ENCODE results near the gene PACRG.

The PACRG gene

DNA sequence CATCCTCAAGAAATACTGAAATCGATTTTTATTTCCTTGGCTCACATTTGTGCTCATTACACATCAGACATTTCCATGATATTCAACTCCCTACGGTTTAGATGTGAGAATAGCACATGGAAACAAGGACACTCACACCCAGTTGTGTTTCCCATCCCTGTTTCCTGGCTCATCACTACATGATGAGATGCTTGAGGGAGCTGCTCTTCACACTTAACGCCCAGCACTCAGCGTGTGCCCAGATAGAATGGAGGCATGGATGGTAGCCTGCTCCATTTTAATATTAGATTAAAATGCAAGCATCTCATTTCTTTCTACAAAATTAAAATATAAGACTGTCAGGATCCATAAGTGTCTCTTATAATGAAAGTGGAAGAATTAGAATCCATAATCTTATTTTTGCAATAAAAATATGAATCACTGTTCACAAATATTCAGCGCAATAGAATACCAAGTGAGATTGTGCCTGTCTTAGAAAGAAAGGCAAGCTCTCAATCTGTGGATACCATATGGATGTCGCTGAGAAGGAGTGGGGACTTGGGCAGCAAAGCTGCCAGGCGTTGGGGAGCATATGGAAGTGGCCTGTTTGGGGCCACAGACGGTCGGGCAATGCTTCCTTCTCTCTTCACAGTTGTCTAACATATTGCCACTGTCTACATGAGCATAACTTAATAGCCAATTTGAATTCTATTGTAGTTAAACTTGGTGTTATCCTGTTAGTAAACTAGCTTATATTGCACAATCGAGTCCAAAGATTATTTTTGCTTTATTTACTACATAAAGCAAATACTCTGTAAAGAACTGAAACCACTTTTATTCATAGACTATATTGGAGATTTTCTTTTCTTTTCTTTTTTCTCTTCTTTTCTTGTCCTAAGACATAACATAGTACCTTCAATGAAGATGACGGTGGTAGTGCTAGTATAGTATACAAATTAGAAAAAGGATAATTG lies 479.9 kb downstream of the PACRG start:
- DNase-seq (ENCODE audit: low read depth, low spot score) = no peak
- POLR2A ChIA-PET = no interaction called here
- CTCF ChIA-PET = no interaction called here
- TF ChIP-seq, protein P1, sequence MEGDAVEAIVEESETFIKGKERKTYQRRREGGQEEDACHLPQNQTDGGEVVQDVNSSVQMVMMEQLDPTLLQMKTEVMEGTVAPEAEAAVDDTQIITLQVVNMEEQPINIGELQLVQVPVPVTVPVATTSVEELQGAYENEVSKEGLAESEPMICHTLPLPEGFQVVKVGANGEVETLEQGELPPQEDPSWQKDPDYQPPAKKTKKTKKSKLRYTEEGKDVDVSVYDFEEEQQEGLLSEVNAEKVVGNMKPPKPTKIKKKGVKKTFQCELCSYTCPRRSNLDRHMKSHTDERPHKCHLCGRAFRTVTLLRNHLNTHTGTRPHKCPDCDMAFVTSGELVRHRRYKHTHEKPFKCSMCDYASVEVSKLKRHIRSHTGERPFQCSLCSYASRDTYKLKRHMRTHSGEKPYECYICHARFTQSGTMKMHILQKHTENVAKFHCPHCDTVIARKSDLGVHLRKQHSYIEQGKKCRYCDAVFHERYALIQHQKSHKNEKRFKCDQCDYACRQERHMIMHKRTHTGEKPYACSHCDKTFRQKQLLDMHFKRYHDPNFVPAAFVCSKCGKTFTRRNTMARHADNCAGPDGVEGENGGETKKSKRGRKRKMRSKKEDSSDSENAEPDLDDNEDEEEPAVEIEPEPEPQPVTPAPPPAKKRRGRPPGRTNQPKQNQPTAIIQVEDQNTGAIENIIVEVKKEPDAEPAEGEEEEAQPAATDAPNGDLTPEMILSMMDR (IDR thresholded peaks at IDR 0.05; ENCODE audit: insufficient read depth, low read length, missing control alignments) = no peak
- no peak overlapping the region for H3K4me3 ChIP-seq (ENCODE audit: low read depth, low read length)

DNA sequence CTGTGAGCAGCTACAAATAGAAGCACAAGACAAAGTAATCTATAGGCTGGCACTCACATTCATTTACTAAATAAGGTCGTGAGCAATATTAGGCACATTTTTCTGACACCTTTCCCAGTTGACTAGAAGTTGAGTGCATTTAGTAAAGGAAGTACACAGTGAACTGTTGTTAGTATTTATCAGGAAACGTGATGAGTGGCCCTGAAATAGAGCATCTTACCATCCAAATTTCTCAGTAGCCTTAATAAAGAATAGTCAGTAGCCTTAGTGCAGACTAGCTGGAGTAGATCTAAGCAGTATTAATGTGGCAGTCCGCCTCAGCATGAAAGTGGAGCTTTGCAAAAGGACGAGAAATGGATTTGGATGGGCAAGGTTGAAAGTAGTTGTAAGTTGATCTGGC lies 481.2 kb downstream of the PACRG start:
- ChIA-PET CTCF (no interaction called here), POLR2A (no interaction called here)
- TF ChIP-seq, protein P1 (IDR thresholded peaks at IDR 0.05; ENCODE audit: insufficient read depth, low read length, missing control alignments) = no peak
- no peak for DNase-seq (ENCODE audit: low read depth, low spot score)
- no peak overlapping the region for H3K4me3 ChIP-seq (ENCODE audit: low read depth, low read length)

- H3K4me3 ChIP-seq (ENCODE audit: low read depth, low read length) = no peak overlapping the region
- DNase-seq (ENCODE audit: low read depth, low spot score) = no peak
- POLR2A ChIA-PET = no interaction called here
- CTCF ChIA-PET = no interaction called here
- TF ChIP-seq, protein P1 (IDR thresholded peaks at IDR 0.05; ENCODE audit: insufficient read depth, low read length, missing control alignments) = no peak
Observed at GRCh38 chr6:163212123-163212522, 484.3 kb downstream of the PACRG start.

DNA sequence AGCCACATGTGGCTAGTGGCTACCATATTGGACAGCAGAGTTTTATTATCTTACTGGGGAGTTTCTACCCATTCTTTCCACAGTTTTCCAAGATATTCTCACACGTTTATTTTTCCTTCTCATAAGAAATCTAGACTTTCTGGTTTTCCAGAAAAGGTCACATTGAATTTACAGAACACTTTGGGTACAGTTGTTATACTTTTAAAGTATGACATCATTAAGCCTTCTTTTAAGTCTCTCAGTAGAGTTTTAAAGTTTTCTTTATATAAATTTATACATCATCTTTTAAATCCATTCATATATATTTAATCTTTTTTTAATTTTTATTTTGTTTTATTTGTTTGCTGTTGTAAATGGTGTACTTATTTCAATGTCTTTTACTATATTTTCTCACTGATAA lies 486.5 kb downstream of the PACRG start:
- TF ChIP-seq, protein P1 (IDR thresholded peaks at IDR 0.05; ENCODE audit: insufficient read depth, low read length, missing control alignments) = no peak
- DNase-seq (ENCODE audit: low read depth, low spot score) = no peak
- ChIA-PET POLR2A (no interaction called here), CTCF (no interaction called here)
- no peak overlapping the region for H3K4me3 ChIP-seq (ENCODE audit: low read depth, low read length)

- TF ChIP-seq, protein P1 (IDR thresholded peaks at IDR 0.05; ENCODE audit: insufficient read depth, low read length, missing control alignments) = no peak
- H3K4me3 ChIP-seq (ENCODE audit: low read depth, low read length) = no peak overlapping the region
- ChIA-PET CTCF (interaction anchor here (0.5 kb wide), 1 partner anchor 10 kb away, joined by 3 read pairs; no protein-coding TSS in a partner anchor), POLR2A (no interaction called here)
- no peak for DNase-seq (ENCODE audit: low read depth, low spot score)
Observed at GRCh38 chr6:163218361-163218894, 490.7 kb downstream of the PACRG start.

DNA sequence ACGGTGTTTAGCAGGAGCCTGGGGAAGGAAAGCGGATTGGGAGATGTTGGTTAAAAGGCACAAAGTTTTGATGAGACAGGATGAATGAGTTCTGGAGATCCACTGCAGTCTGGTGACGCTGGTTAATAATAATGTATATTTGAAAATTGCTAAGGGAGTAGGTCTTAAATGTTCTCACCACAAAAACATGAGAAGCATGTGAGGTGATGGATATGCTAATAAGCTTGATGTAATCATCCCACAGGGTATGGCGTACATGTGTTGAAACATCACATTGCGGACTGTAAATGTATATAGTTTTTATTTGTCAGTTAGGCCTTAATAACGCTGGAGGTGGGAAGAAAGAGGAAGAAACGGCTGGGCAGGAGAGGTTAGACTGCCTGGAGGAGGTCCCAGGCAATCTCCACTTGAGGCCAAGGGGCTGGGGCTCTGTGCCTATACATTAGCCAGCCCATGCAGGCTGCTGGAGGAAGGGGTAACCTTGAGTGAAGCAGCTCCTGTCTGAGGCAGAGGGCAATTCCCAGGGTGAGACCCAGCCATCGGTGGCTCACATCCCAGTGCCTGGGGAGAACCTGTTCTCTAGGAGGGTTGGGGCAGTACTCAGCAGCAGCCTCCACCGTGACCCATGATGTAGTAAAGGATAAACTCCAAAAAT lies 498.5 kb downstream of the PACRG start:
- no peak overlapping the region for H3K4me3 ChIP-seq (ENCODE audit: low read depth, low read length)
- TF ChIP-seq, protein P1 (IDR thresholded peaks at IDR 0.05; ENCODE audit: insufficient read depth, low read length, missing control alignments) = no peak
- ChIA-PET CTCF (no interaction called here), POLR2A (no interaction called here)
- no peak for DNase-seq (ENCODE audit: low read depth, low spot score)

Data from AG04449 (cell line).